Thoracic aorta (tissue), 2 donors: ENCODE results near the gene SOX9. TPM values are rescaled to one million over a fixed set of nuclear protein-coding genes. Genes with fewer than 3 reads are reported as not detected.

Experiments used
- ATAC-seq: fragments of 150-250 bp; one replicate; pipeline ENCODE4 v1.8.0; 2017; ENCODE audit warnings: low read depth; ENCODE audit not compliant: insufficient number of reproducible peaks, low FRiP score
- DNase-seq: peaks from one replicate; pipeline ENCODE4 v3.0.0-alpha.2; 2020; ENCODE audit warnings: low spot score
- H3K27ac ChIP-seq, 2 donors: fragments of 200-600 bp; sonication (generic); 1 replicate in 1 of 2; 2 replicates in 1 of 2; pipeline ENCODE4 v1.5.1; 2016; ENCODE audit warnings: mild to moderate bottlenecking in 2 of 2, moderate library complexity in 2 of 2
- H3K27me3 ChIP-seq: fragments of 200-600 bp; sonication (generic); replicated peaks from 2 replicates; pipeline ENCODE4 v1.6.0; 2016; ENCODE audit warnings: mild to moderate bottlenecking; ENCODE audit not compliant: insufficient read depth
- H3K36me3 ChIP-seq: fragments of 200-600 bp; sonication (generic); one replicate; pipeline ENCODE4 v1.5.1; 2016
- H3K4me1 ChIP-seq, 2 donors: fragments of 200-600 bp; sonication (generic); 1 replicate in 1 of 2; 2 replicates in 1 of 2; pipeline versions ENCODE4 v1.5.1 to v1.6.0; 2016; ENCODE audit warnings: low read depth in 2 of 2, mild to moderate bottlenecking in 1 of 2; ENCODE audit not compliant: control insufficient read depth in 1 of 2
- H3K4me3 ChIP-seq: fragments of 200-600 bp; sonication (generic); 2 replicates; pipeline ENCODE4 v1.5.1; 2016; ENCODE audit warnings: mild to moderate bottlenecking
- H3K9me3 ChIP-seq: fragments of 200-600 bp; sonication (generic); 2 replicates; pipeline ENCODE4 v1.5.1; 2016
- total RNA-seq, 2 donors: library from RNA; depleted of rRNA; stranded (reverse); fragments of >200 nt; gene quantifications; one replicate each; pipeline versions ENCODE4 v1.1.0 to v1.2.3, GENCODE V29; 2016
- TF ChIP-seq, protein P1 (sequence below): fragments of 200-600 bp; sonication (generic); IDR thresholded peaks from one replicate; pipeline ENCODE4 v1.5.1; 2019; ENCODE audit warnings: antibody characterized with exemption

The SOX9 gene
- total RNA-seq, 2 donors from 2014 or later = 1.2 to 3.6 TPM

DNA sequence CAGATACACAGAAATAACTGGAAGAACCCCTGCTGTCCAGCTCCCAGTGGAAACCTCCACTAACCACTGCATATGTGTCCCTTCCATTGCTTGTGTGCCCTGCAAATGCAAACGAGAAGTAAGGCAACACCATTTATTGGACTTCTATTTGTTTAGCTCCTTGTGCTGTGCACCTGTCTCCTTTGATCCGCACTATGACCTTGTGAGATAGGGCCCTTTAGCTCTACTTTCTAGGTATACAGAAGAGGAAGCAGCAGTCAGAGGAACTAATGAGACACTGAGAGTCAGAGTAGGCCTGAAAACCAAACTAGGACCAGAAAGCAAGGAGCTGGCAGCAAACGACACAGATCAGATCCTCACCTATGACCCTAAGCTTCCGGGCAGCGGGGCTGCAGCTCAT, 22.4 kb downstream of the SOX9 start:
- H3K4me3 ChIP-seq = no peak overlapping the region
- H3K4me1 ChIP-seq = no peaks in the 10 kb centered on the region
- TF ChIP-seq, protein P1, sequence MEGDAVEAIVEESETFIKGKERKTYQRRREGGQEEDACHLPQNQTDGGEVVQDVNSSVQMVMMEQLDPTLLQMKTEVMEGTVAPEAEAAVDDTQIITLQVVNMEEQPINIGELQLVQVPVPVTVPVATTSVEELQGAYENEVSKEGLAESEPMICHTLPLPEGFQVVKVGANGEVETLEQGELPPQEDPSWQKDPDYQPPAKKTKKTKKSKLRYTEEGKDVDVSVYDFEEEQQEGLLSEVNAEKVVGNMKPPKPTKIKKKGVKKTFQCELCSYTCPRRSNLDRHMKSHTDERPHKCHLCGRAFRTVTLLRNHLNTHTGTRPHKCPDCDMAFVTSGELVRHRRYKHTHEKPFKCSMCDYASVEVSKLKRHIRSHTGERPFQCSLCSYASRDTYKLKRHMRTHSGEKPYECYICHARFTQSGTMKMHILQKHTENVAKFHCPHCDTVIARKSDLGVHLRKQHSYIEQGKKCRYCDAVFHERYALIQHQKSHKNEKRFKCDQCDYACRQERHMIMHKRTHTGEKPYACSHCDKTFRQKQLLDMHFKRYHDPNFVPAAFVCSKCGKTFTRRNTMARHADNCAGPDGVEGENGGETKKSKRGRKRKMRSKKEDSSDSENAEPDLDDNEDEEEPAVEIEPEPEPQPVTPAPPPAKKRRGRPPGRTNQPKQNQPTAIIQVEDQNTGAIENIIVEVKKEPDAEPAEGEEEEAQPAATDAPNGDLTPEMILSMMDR = no peak

GRCh38 chr17:72144101-72144500, 23.3 kb downstream of the SOX9 start:
- Histone ChIP-seq H3K4me1 (no peaks in the 10 kb centered on the region), H3K9me3 (no peaks in the 10 kb centered on the region), H3K27me3 (no peaks in the 10 kb centered on the region), H3K27ac (no peak overlapping the region), H3K36me3 (no peaks in the 10 kb centered on the region), H3K4me3 (no peak overlapping the region)
- TF ChIP-seq, protein P1 = no peak
- no peak for ATAC-seq
- no peak for DNase-seq

More for the DNA sequence above, 22.4 kb downstream of the SOX9 start:
- H3K36me3 ChIP-seq = no peaks in the 10 kb centered on the region
- no peak for DNase-seq
- H3K27me3 ChIP-seq = no peaks in the 10 kb centered on the region
- H3K27ac ChIP-seq = no peak overlapping the region
- ATAC-seq = no peak
- no peaks in the 10 kb centered on the region for H3K9me3 ChIP-seq

- no peak for DNase-seq
- Histone ChIP-seq H3K4me1 (no peaks in the 10 kb centered on the region), H3K4me3 (no peak overlapping the region), H3K9me3 (no peaks in the 10 kb centered on the region), H3K36me3 (no peaks in the 10 kb centered on the region), H3K27me3 (no peaks in the 10 kb centered on the region), H3K27ac (no peak overlapping the region)
- no peak for ATAC-seq
- TF ChIP-seq, protein P1 = no peak
Observed at GRCh38 chr17:72145562-72145961, 24.7 kb downstream of the SOX9 start.

DNA sequence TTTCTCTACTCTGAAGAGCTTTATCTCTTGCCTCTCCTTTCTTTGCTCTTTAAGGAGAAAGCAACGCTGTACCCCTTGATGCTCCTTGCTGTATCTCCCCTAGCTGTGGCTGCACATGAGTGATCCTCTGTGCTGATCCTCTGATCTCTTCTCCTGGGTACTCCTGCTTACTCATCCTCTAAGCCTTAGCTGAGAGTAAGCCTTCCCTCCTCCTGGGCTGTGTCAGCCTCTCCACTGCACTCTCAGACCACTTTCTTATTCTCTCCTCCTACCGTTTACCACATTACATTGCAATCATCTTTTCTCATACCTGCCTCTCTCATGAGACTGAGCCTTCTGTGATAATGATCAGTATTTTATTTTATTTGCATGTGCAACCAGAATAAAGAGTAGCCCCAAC, 25.1 kb downstream of the SOX9 start:
- ATAC-seq (no peak), DNase-seq (no peak)
- no peaks in the 10 kb centered on the region for H3K9me3 ChIP-seq
- no peaks in the 10 kb centered on the region for H3K4me1 ChIP-seq
- no peaks in the 10 kb centered on the region for H3K27me3 ChIP-seq
- TF ChIP-seq, protein P1 = no peak
- no peaks in the 10 kb centered on the region for H3K36me3 ChIP-seq
- H3K27ac ChIP-seq = no peak overlapping the region
- no peak overlapping the region for H3K4me3 ChIP-seq

DNA sequence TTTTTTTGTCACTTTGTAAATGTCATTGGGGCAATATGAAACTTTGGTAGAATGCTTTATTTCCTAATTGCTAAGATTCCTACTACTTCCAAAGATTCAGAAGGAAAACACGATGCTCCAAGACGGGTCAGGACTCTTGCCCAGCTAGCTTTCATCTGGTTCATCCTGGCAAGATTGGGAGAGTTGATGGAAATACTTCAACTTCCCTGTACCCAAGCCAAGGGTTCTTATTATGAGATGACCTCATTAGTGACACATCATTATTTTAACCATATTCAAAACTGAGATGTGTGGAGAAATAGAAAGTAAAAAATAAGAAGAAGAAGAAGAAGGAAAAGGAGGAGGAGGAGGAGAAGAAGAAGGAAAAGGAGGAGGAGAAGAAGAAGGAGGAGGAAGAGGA, 25.6 kb downstream of the SOX9 start:
- Histone ChIP-seq H3K9me3 (no peaks in the 10 kb centered on the region), H3K27me3 (no peaks in the 10 kb centered on the region), H3K4me3 (no peak overlapping the region), H3K27ac (no peak overlapping the region), H3K36me3 (no peaks in the 10 kb centered on the region), H3K4me1 (no peaks in the 10 kb centered on the region)
- ATAC-seq = no peak
- TF ChIP-seq, protein P1 = no peak
- no peak for DNase-seq
